Upper lobe of left lung (tissue), 6 donors: ENCODE data around the gene CEBPZOS. TPM values are rescaled to one million over a fixed set of nuclear protein-coding genes. Genes with fewer than 3 reads are reported as not detected.
"Not testable (repeated sequence)": the region's sequence is repeated elsewhere in the genome, so short reads cannot be mapped to it uniquely, and the experiment has no call there.

Experiments
- ATAC-seq, 2 donors: fragments of 200-7000 bp; cut with Tn5 transposase; one replicate each; pipeline ENCODE4 v1.9.1; 2022; ENCODE audit warnings: mild to moderate bottlenecking in 2 of 2, moderate library complexity in 2 of 2; ENCODE audit not compliant: low FRiP score in 2 of 2
- DNase-seq, 2 donors: peaks; one replicate each; pipeline ENCODE4 v3.0.0-alpha.2; 2019 to 2020
- H3K27ac ChIP-seq, 4 donors: fragments of 200-600 bp; sonication (generic); one replicate each; pipeline ENCODE4 v1.5.1; 2016 to 2019
- H3K27me3 ChIP-seq, 4 donors: fragments of 200-600 bp; sonication (generic); one replicate each; pipeline ENCODE4 v1.5.1; 2017 to 2019
- H3K36me3 ChIP-seq, 4 donors: fragments of 200-600 bp; sonication (generic); one replicate each; pipeline ENCODE4 v1.5.1; 2016 to 2019
- H3K4me1 ChIP-seq, 4 donors: fragments of 200-600 bp; sonication (generic); one replicate each; pipeline ENCODE4 v1.5.1; 2018 to 2019
- H3K4me3 ChIP-seq, 4 donors: fragments of 200-600 bp; sonication (generic); one replicate each; pipeline ENCODE4 v1.5.1; 2017 to 2019; ENCODE audit warnings: mild to moderate bottlenecking in 2 of 4, moderate library complexity in 1 of 4
- H3K9me3 ChIP-seq, 4 donors: fragments of 200-600 bp; sonication (generic); one replicate each; pipeline ENCODE4 v1.5.1; 2018 to 2019
- CTCF ChIP-seq, 6 experiments: fragments of 450-650 bp in 4 of 6; fragments of 200-600 bp in 2 of 6; sonication (generic) in 2 of 6; IDR thresholded peaks; one replicate each; pipeline ENCODE4 v1.5.1; 2016 to 2019; ENCODE audit warnings: antibody characterized with exemption in 6 of 6
- EP300 ChIP-seq, 4 donors: sonication (generic); formaldehyde crosslinking; IDR thresholded peaks; one replicate each; pipeline ENCODE4 v1.5.1; 2017; ENCODE audit warnings: antibody characterized with exemption in 4 of 4, control low read depth in 2 of 4
- POLR2A ChIP-seq, 4 donors: fragments of 450-650 bp; IDR thresholded peaks; one replicate each; pipeline ENCODE4 v1.5.1; 2016 to 2017; ENCODE audit warnings: antibody characterized with exemption in 4 of 4, mild to moderate bottlenecking in 2 of 4
- POLR2AphosphoS5 ChIP-seq, 2 donors: sonication (generic); formaldehyde crosslinking; IDR thresholded peaks; one replicate each; pipeline ENCODE4 v1.5.1; 2017; ENCODE audit warnings: antibody characterized with exemption in 2 of 2
- WGBS, 2 donors: methylation state at CpG; one replicate each; pipeline ENCODE4 v1.1.5; 2017 to 2018; 5-methylcytosine and 5-hydroxymethylcytosine counted together
- total RNA-seq, 6 donors: library from RNA; depleted of rRNA in 4 of 6; stranded (reverse); fragments of >200 nt in 4 of 6; gene quantifications; one replicate each; pipeline versions ENCODE4 v1.1.0 to v1.2.1, GENCODE V29; 2016 to 2021
- donor health status: DM: no; HTN: no; CAD: no; lungs with moderate emphysema.
- donor health status: DM: no; HTN: yes; CAD: no; lungs with severe emphysema.

Gene CEBPZOS
- total RNA-seq, 6 donors from 2014 or later, result 6.9 to 32.3 (median 26.9) TPM

GRCh38 chr2:37219046-37219445 lies 22.8 kb downstream of the CEBPZOS start:
- Histone ChIP-seq H3K4me3 (no peak overlapping the region), H3K4me1 (peaks cover 0 to under 1% (median 0%) of the 10 kb centered on the region in 4 donors), H3K36me3 (peaks cover 12 to 93% (median 34%) of the 10 kb centered on the region in 4 donors), H3K27ac (no peak overlapping the region), H3K9me3 (no peaks in the 10 kb centered on the region), H3K27me3 (no peaks in the 10 kb centered on the region)
- 81 to 83% methylated on average over 4 of the region's 4 CpGs for WGBS, 2 donors
- DNase-seq (peak in 1 of 2 donors; percentile 29), ATAC-seq (no peak)
- no peak for TF ChIP-seq POLR2AphosphoS5 (IDR thresholded peaks at IDR 0.05)
- no peak for TF ChIP-seq POLR2A (IDR thresholded peaks at IDR 0.05)
- no peak for TF ChIP-seq CTCF (IDR thresholded peaks at IDR 0.05)
- TF ChIP-seq EP300 (IDR thresholded peaks at IDR 0.05), result no peak

- Histone ChIP-seq H3K4me3 (no peak overlapping the region), H3K27me3 (no peaks in the 10 kb centered on the region), H3K36me3 (peaks cover 13 to 71% (median 25%) of the 10 kb centered on the region in 4 donors), H3K4me1 (peaks cover 0 to 10% (median 4%) of the 10 kb centered on the region in 4 donors), H3K27ac (no peak overlapping the region), H3K9me3 (no peaks in the 10 kb centered on the region)
- DNase-seq (no peak), ATAC-seq (no peak)
- TF ChIP-seq CTCF (IDR thresholded peaks at IDR 0.05) (no peak), EP300 (IDR thresholded peaks at IDR 0.05) (no peak), POLR2AphosphoS5 (IDR thresholded peaks at IDR 0.05) (no peak), POLR2A (IDR thresholded peaks at IDR 0.05) (no peak)
- 95 to 99% methylated on average over 4 of the region's 4 CpGs for WGBS, 2 donors
Measured at GRCh38 chr2:37223131-37223530, 26.8 kb downstream of the CEBPZOS start.

GRCh38 chr2:37224063-37224462 lies 27.8 kb downstream of the CEBPZOS start:
- TF ChIP-seq CTCF (IDR thresholded peaks at IDR 0.05) (no peak), POLR2A (IDR thresholded peaks at IDR 0.05) (no peak), EP300 (IDR thresholded peaks at IDR 0.05) (no peak), POLR2AphosphoS5 (IDR thresholded peaks at IDR 0.05) (no peak)
- H3K36me3 ChIP-seq, result peaks cover 15 to 68% (median 27%) of the 10 kb centered on the region in 4 donors

GRCh38 chr2:37225129-37225528 lies 28.8 kb downstream of the CEBPZOS start:
- not testable (repeated sequence) for H3K4me3 ChIP-seq, H3K9me3 ChIP-seq, H3K27me3 ChIP-seq, ATAC-seq, DNase-seq
- H3K4me1 ChIP-seq, result peaks cover 9 to 20% (median 14%) of the 10 kb centered on the region in 4 donors
- WGBS, 2 donors, result no CpG with 5 or more reads among the region's 2 CpGs
- H3K27ac ChIP-seq, result peak overlapping the region in 1 of 4 donors; percentile 28
- H3K36me3 ChIP-seq, result peaks cover 15 to 57% (median 24%) of the 10 kb centered on the region in 4 donors

More at GRCh38 chr2:37224063-37224462, 27.8 kb downstream of the CEBPZOS start:
- H3K27ac ChIP-seq, result no peak overlapping the region
- 97 to 100% methylated on average over 1 of the region's 1 CpG for WGBS, 2 donors
- no peak for ATAC-seq
- DNase-seq, result no peak
- H3K9me3 ChIP-seq, result no peaks in the 10 kb centered on the region
- H3K27me3 ChIP-seq, result no peaks in the 10 kb centered on the region
- peaks cover 0 to 10% (median 5%) of the 10 kb centered on the region in 4 donors for H3K4me1 ChIP-seq
- no peak overlapping the region for H3K4me3 ChIP-seq

- DNase-seq, result no peak
- Histone ChIP-seq H3K27me3 (no peaks in the 10 kb centered on the region), H3K4me1 (peaks cover 15 to 24% (median 20%) of the 10 kb centered on the region in 4 donors), H3K9me3 (no peaks in the 10 kb centered on the region), H3K27ac (no peak overlapping the region), H3K36me3 (peaks cover 3 to 40% (median 16%) of the 10 kb centered on the region in 4 donors), H3K4me3 (no peak overlapping the region)
- ATAC-seq, result no peak
- 93 to 100% methylated on average over 4 of the region's 4 CpGs for WGBS, 2 donors
- TF ChIP-seq POLR2A (IDR thresholded peaks at IDR 0.05) (no peak), EP300 (IDR thresholded peaks at IDR 0.05) (no peak), CTCF (IDR thresholded peaks at IDR 0.05) (no peak), POLR2AphosphoS5 (IDR thresholded peaks at IDR 0.05) (no peak)
Measured at GRCh38 chr2:37226863-37227262, 30.6 kb downstream of the CEBPZOS start.
